Measurements from ENCODE around the gene NTRK2.

NTRK2 gene

DNA sequence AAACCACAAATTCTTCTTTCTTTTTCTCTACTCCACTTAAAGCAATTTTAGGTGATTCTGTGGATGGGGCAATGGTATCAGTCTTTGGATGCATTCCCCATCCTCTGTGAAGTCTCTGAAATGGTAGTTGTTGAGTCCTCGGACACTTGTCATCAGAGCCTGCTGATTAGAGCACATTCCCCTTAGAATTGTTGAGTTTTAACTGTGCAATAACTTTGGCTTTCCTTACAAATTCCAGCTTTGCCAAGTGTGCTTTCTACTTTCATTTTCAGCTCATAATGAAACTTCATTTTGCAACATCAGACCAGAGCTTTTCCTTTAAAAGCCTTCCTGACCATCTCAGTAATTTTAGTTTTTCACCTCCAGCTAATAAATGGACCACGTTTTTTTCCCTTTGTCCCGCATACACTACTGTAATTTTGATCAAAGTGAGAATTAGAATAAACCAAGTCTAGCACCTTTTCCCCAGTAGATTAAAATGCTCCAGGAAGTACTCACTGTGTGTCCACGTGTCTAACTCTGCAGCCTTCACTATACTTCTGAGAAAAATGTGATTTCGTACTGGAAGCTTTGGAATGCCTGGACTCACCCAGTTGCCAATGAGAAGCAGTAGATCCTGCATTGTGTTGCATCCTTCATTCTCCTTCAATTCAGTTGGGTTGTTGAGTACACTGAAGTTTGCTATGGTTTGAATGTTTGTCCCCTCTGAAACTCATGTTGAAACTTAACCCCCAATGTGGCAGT is 135.6 kb downstream of the NTRK2 start:
- TF ChIP-seq, protein P1, sequence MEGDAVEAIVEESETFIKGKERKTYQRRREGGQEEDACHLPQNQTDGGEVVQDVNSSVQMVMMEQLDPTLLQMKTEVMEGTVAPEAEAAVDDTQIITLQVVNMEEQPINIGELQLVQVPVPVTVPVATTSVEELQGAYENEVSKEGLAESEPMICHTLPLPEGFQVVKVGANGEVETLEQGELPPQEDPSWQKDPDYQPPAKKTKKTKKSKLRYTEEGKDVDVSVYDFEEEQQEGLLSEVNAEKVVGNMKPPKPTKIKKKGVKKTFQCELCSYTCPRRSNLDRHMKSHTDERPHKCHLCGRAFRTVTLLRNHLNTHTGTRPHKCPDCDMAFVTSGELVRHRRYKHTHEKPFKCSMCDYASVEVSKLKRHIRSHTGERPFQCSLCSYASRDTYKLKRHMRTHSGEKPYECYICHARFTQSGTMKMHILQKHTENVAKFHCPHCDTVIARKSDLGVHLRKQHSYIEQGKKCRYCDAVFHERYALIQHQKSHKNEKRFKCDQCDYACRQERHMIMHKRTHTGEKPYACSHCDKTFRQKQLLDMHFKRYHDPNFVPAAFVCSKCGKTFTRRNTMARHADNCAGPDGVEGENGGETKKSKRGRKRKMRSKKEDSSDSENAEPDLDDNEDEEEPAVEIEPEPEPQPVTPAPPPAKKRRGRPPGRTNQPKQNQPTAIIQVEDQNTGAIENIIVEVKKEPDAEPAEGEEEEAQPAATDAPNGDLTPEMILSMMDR (IDR thresholded peaks at IDR 0.05), result no peak

DNA sequence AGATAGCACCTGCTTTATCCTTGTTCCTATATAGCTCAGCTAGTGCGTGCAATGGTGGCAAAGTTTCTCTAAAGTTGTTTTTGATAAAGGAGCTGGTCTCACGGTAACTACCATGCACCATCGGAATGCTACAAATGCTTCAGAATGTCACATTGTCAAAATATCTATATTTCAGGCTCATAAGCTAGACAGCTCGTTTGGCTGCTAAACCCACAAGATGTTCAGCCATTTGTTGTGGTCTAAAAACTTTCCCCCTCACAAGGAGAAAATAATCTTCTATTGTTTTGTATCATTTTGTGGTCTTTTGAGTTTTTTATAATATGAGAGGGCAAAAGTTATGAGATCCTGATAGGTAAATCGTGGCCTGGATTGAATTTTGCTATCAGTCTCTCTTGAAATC is 137.9 kb downstream of the NTRK2 start:
- TF ChIP-seq ZFX (IDR thresholded peaks at IDR 0.05; ENCODE audit: borderline replicate concordance), result no peak
- TF ChIP-seq, protein P1 (IDR thresholded peaks at IDR 0.05), result no peak
- no peak overlapping the region for H3K27ac ChIP-seq

More for the DNA sequence above, 135.6 kb downstream of the NTRK2 start:
- H3K27ac ChIP-seq, result no peak overlapping the region

DNA sequence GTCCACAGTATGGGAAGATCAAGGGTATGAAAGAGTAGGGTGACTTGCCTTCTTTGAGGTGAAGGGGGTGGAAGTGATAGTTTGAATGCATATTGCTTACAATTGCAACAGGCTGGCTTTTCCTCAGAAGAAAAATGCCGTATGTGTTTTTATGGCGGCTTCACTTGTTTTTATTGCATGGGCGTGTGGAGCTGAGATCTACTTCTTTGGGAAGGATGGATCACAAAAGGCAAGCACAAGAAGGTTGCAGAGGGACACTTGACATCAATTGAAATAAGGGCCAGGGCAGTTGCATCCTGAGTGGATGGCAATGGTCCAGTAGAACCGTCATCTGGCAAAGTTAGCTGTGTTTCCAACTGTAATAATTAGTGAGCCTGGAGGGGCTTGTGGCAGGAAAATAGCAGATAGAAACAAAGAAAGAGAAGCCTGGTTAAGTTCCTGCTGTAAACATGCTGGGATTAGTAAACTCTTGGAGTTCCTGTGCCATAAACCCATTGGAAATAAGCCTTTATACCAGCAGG is 138.4 kb downstream of the NTRK2 start:
- no peak overlapping the region for H3K27ac ChIP-seq
- TF ChIP-seq, protein P1 (IDR thresholded peaks at IDR 0.05), result no peak
- no peak for TF ChIP-seq ZFX (IDR thresholded peaks at IDR 0.05; ENCODE audit: borderline replicate concordance)

DNA sequence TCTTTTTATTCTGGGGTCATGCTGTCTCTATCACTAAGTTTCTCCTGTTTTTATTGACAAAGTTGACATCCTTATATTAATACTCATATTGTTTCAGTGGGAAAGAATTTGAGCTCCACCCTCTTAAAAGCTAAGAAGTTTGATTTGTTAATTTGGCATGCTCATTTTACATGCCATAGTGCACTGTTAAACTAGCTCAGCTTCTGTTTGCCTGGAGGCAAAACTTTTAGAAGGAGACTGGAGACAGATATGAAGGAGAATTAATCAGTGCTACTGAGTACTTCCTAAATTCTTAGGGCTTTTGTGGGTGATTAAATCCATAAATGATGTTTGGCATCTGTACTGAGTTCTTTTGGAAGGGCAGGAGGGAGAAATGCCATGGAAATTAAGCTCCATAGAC is 138.9 kb downstream of the NTRK2 start:
- TF ChIP-seq, protein P1 (IDR thresholded peaks at IDR 0.05), result no peak
- TF ChIP-seq ZFX (IDR thresholded peaks at IDR 0.05; ENCODE audit: borderline replicate concordance), result no peak
- no peak overlapping the region for H3K27ac ChIP-seq

DNA sequence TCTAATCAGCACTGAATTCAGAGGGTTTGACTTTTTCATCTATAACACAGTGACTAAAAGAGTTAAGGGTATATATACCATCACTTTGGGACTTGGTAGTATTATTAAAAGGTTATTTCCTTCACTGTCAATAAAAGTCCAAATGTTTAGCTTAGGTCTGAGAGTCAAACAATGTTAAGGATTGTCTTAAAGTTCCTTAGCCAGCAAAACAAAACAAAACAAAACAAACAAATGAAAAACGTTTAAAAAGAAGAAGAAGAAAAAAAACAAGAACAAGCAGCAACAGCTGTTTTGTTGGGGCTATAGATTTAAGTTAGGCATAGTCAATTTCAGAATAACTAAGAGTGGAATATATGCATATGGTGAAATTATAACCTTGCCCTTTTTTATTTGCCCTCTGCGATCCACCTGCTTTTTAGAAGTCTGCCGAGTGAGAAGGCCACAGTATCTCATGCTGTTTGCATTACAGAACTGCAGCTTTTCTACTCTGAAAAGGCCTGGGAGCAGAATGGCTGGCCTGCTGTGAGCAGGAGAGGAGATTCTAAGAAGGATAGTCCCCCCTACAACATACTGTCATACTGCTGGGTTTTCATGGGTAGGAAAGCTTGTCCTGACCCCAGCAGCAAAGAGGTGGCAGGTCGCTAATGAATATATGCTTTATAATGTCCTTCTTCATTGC is 141.7 kb downstream of the NTRK2 start:
- TF ChIP-seq, protein P1 (IDR thresholded peaks at IDR 0.05), result no peak
- TF ChIP-seq ZFX (IDR thresholded peaks at IDR 0.05; ENCODE audit: borderline replicate concordance), result no peak
- no peak overlapping the region for H3K27ac ChIP-seq

DNA sequence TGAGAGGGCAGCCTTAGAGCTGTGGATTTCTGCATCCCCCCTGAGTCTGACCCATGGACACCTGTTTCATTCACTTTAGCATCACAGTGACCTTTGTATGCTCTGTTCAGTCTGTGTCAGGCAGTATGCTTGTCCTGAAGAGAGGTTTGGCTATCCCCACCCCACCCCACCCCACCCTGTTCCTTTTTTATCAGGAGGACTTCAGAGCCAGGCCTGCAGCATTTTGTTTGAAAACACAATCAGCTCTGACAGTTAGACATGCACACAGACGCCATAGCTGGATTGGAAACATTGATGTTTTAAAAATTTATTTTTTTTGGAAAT is 142.2 kb downstream of the NTRK2 start:
- TF ChIP-seq ZFX (IDR thresholded peaks at IDR 0.05; ENCODE audit: borderline replicate concordance), result no peak
- TF ChIP-seq, protein P1 (IDR thresholded peaks at IDR 0.05), result no peak
- no peak overlapping the region for H3K27ac ChIP-seq

DNA sequence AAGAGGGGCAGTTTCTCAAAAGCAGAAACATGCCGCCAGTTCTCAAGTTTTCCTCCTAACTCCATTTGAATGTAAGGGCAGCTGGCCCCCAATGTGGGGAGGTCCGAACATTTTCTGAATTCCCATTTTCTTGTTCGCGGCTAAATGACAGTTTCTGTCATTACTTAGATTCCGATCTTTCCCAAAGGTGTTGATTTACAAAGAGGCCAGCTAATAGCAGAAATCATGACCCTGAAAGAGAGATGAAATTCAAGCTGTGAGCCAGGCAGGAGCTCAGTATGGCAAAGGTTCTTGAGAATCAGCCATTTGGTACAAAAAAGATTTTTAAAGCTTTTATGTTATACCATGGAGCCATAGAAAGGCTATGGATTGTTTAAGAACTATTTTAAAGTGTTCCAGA is 142.8 kb downstream of the NTRK2 start:
- TF ChIP-seq, protein P1 (IDR thresholded peaks at IDR 0.05), result no peak
- TF ChIP-seq ZFX (IDR thresholded peaks at IDR 0.05; ENCODE audit: borderline replicate concordance), result no peak
- H3K27ac ChIP-seq, result no peak overlapping the region

All from 22Rv1 (cell line).